GM18511 (cell line): ENCODE measurements around the gene CCHCR1.

Experiments
- ATAC-seq: cut with Tn5 transposase; IDR thresholded peaks from one replicate; pipeline ENCODE4 v1.9.1; 2021; ENCODE audit warnings: mild to moderate bottlenecking, moderate library complexity; ENCODE audit not compliant: unreplicated experiment

The CCHCR1 gene

GRCh38 chr6:31162463-31163165 is 5.0 kb upstream of the CCHCR1 start:
- ATAC-seq = no peak

GRCh38 chr6:31161216-31162126 is 3.9 kb upstream of the CCHCR1 start:
- ATAC-seq = no peak

- ATAC-seq = no peak
Measured at GRCh38 chr6:31158863-31159855, 1.6 kb upstream of the CCHCR1 start.

GRCh38 chr6:31158140-31158862 is 699 bp upstream of the CCHCR1 start, which contains the start of gene TCF19:
TCF19 (plus strand) TSS chr6:31158589; CDS start chr6:31159470, 881 bp downstream.
- peak; percentile 90 for ATAC-seq

GRCh38 chr6:31156641-31157040 is 961 bp downstream of the CCHCR1 start:
- no peak for ATAC-seq

GRCh38 chr6:31154436-31154835 is 3.2 kb downstream of the CCHCR1 start:
- no peak for ATAC-seq

- ATAC-seq = no peak
Measured at GRCh38 chr6:31152781-31153180, 4.8 kb downstream of the CCHCR1 start.

- no peak for ATAC-seq
Measured at GRCh38 chr6:31149827-31150447, 7.7 kb downstream of the CCHCR1 start.

GRCh38 chr6:31145386-31145785 is 12.2 kb downstream of the CCHCR1 start:
- ATAC-seq = no peak

- ATAC-seq = no peak
Measured at GRCh38 chr6:31144970-31145340, 12.6 kb downstream of the CCHCR1 start.

GRCh38 chr6:31144296-31144969 is 13.2 kb downstream of the CCHCR1 start:
- no peak for ATAC-seq

GRCh38 chr6:31143148-31143547 is 14.5 kb downstream of the CCHCR1 start:
- no peak for ATAC-seq

GRCh38 chr6:31142361-31142761 is 15.2 kb downstream of the CCHCR1 start:
- ATAC-seq = no peak

GRCh38 chr6:31140643-31141042 is 17.0 kb downstream of the CCHCR1 start:
- no peak for ATAC-seq

GRCh38 chr6:31139599-31139998 is 18.0 kb downstream of the CCHCR1 start:
- ATAC-seq = no peak

- no peak for ATAC-seq
Measured at GRCh38 chr6:31138982-31139381, 18.6 kb downstream of the CCHCR1 start, which contains the start of gene PSORS1C2. PSORS1C2 (minus strand) TSS chr6:31139066; CDS start chr6:31139026, 40 bp downstream.

GRCh38 chr6:31135710-31136109 is 21.9 kb downstream of the CCHCR1 start:
- no peak for ATAC-seq

- ATAC-seq = no peak
Measured at GRCh38 chr6:31132806-31133205, 24.8 kb downstream of the CCHCR1 start.

- no peak for ATAC-seq
Measured at GRCh38 chr6:31131595-31131994, 26.0 kb downstream of the CCHCR1 start.
